Spinal cord (tissue), 10 donors: ENCODE data around the gene PTPRF. TPM values are rescaled to one million over a fixed set of nuclear protein-coding genes. Genes with fewer than 3 reads are reported as not detected.
"Not testable (repeated sequence)": the region's sequence is repeated elsewhere in the genome, so short reads cannot be mapped to it uniquely, and the experiment has no call there.

Source experiments
- DNase-seq, 6 donors: peaks; one replicate each; pipeline versions ENCODE4 v3.0.0 to v3.0.0-alpha.2; 2013 to 2015; ENCODE audit warnings: low spot score in 6 of 6, low read depth in 4 of 6
- H3K27ac ChIP-seq: one replicate; pipeline ENCODE4 v1.5.1; 2013; ENCODE audit warnings: low read depth, low read length, control low read depth
- H3K27me3 ChIP-seq: one replicate; pipeline ENCODE4 v1.6.1; 2013; ENCODE audit warnings: low read length; ENCODE audit not compliant: control insufficient read depth, insufficient read depth
- H3K36me3 ChIP-seq: one replicate; pipeline ENCODE4 v1.6.1; 2013; ENCODE audit warnings: low read length; ENCODE audit not compliant: control insufficient read depth, insufficient read depth
- H3K4me1 ChIP-seq: one replicate; pipeline ENCODE4 v1.6.1; 2013; ENCODE audit warnings: low read length; ENCODE audit not compliant: control insufficient read depth, insufficient read depth
- H3K4me3 ChIP-seq: one replicate; pipeline ENCODE4 v1.5.1; 2013; ENCODE audit warnings: low read depth, low read length, control low read depth
- H3K9me3 ChIP-seq: one replicate; pipeline ENCODE4 v1.6.1; 2013; ENCODE audit warnings: low read length; ENCODE audit not compliant: control insufficient read depth, insufficient read depth
- WGBS: methylation state at CpG from one replicate; pipeline ENCODE4 v1.1.5; 2013; ENCODE audit warnings: missing lambda C conversion rate; ENCODE audit not compliant: insufficient coverage; 5-methylcytosine and 5-hydroxymethylcytosine counted together
- polyA plus RNA-seq, 2 donors: library from polyadenylated mRNA; unstranded; fragments of 120-200 nt; gene quantifications; one replicate each; pipeline ENCODE4 v1.2.1, GENCODE V29; 2013; ENCODE audit not compliant: insufficient read length in 2 of 2
- total RNA-seq, 2 donors: library from RNA; depleted of rRNA in 1 of 2; stranded (reverse); fragments of 120-200 nt in 1 of 2; fragments of >200 nt in 1 of 2; gene quantifications; one replicate each; pipeline versions ENCODE4 v1.2.3 to v1.2.4, GENCODE V29; 2013 to 2014
- donor health status: healthy.

Gene PTPRF
- total and polyA plus RNA-seq, 4 donors, result 51.0 to 114 (median 92.4) TPM

- DNase-seq, H3K9me3 ChIP-seq, H3K4me3 ChIP-seq, H3K27me3 ChIP-seq, H3K27ac ChIP-seq: not testable (repeated sequence)
- Histone ChIP-seq H3K4me1 (peaks cover 66% of the 10 kb centered on the region), H3K36me3 (peaks cover 77% of the 10 kb centered on the region)
- WGBS, result 94% methylated on average over 3 of the region's 5 CpGs
These were observed 18.7 kb downstream of the PTPRF start for GRCh38 chr1:43549394-43549793.

- 41% methylated on average over 23 of the region's 30 CpGs for WGBS
- peaks cover 75% of the 10 kb centered on the region for H3K36me3 ChIP-seq
- DNase-seq, result no peak
- H3K4me3 ChIP-seq, result no peak overlapping the region
- H3K27me3 ChIP-seq, result no peaks in the 10 kb centered on the region
- peaks cover 62% of the 10 kb centered on the region for H3K4me1 ChIP-seq
- H3K9me3 ChIP-seq, result no peaks in the 10 kb centered on the region
- no peak overlapping the region for H3K27ac ChIP-seq
These were observed 19.4 kb downstream of the PTPRF start for GRCh38 chr1:43549921-43550597.

GRCh38 chr1:43550598-43551246 lies 20.0 kb downstream of the PTPRF start:
- 91% methylated on average over 15 of the region's 15 CpGs for WGBS
- no peak for DNase-seq
- H3K4me1 ChIP-seq, result peaks cover 55% of the 10 kb centered on the region
- no peak overlapping the region for H3K4me3 ChIP-seq
- peaks cover 73% of the 10 kb centered on the region for H3K36me3 ChIP-seq
- no peak overlapping the region for H3K27ac ChIP-seq
- no peaks in the 10 kb centered on the region for H3K27me3 ChIP-seq
- H3K9me3 ChIP-seq, result no peaks in the 10 kb centered on the region

DNA sequence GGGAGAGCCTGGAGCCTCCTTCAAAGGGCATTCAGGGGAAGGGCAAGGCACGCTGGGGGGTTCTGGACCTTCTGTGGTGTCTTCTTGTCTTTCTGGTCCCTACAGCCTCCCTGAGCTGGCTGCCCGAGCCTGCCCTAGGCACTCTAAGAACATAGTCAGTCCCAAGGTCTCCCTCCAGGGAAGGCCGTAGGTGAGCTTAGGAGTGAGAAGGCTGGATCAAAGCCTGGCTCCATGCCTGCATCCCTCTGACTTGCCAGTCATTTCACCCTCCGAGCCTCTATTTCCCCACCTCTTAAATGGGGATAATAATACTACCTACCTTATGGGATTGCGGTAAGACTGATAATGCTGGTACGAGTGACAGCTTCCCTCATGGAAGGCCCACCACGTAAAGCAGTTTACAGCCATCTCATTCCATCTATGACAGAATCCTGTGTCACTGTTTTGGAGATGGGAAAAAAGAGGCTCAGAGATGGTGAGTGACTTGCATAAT lies 20.8 kb downstream of the PTPRF start:
- H3K4me1 ChIP-seq, result peaks cover 48% of the 10 kb centered on the region
- no peak for DNase-seq
- peaks cover 69% of the 10 kb centered on the region for H3K36me3 ChIP-seq
- H3K4me3 ChIP-seq, result no peak overlapping the region
- H3K9me3 ChIP-seq, result no peaks in the 10 kb centered on the region
- H3K27me3 ChIP-seq, result no peaks in the 10 kb centered on the region
- WGBS, result 84% methylated on average over 2 of the region's 7 CpGs
- no peak overlapping the region for H3K27ac ChIP-seq

GRCh38 chr1:43552059-43552742 lies 21.5 kb downstream of the PTPRF start:
- Histone ChIP-seq H3K27me3 (no peaks in the 10 kb centered on the region), H3K4me1 (peaks cover 46% of the 10 kb centered on the region), H3K9me3 (no peaks in the 10 kb centered on the region), H3K27ac (no peak overlapping the region), H3K4me3 (no peak overlapping the region), H3K36me3 (peaks cover 68% of the 10 kb centered on the region)
- DNase-seq, result no peak
- 97% methylated on average over 4 of the region's 5 CpGs for WGBS

- DNase-seq, result peak in 2 of 6 donors; percentile 43 to 73
- Histone ChIP-seq H3K4me1 (peaks cover 43% of the 10 kb centered on the region), H3K9me3 (no peaks in the 10 kb centered on the region), H3K4me3 (no peak overlapping the region), H3K36me3 (peaks cover 68% of the 10 kb centered on the region), H3K27me3 (no peaks in the 10 kb centered on the region), H3K27ac (no peak overlapping the region)
- 36% methylated on average over 5 of the region's 6 CpGs for WGBS
These were observed 22.1 kb downstream of the PTPRF start for GRCh38 chr1:43552813-43553212.

- Histone ChIP-seq H3K4me3 (no peak overlapping the region), H3K27ac (no peak overlapping the region), H3K4me1 (peaks cover 46% of the 10 kb centered on the region), H3K36me3 (peaks cover 68% of the 10 kb centered on the region), H3K9me3 (no peaks in the 10 kb centered on the region), H3K27me3 (no peaks in the 10 kb centered on the region)
- no peak for DNase-seq
- WGBS, result 100% methylated on average over 2 of the region's 6 CpGs
These were observed 23.8 kb downstream of the PTPRF start for GRCh38 chr1:43554444-43554992.

GRCh38 chr1:43556782-43557181 lies 26.1 kb downstream of the PTPRF start:
- H3K27ac ChIP-seq, result no peak overlapping the region
- H3K4me3 ChIP-seq, result no peak overlapping the region
- H3K4me1 ChIP-seq, result peaks cover 46% of the 10 kb centered on the region
- H3K27me3 ChIP-seq, result no peaks in the 10 kb centered on the region
- no peak for DNase-seq
- WGBS, result 95% methylated on average over 6 of the region's 6 CpGs
- H3K9me3 ChIP-seq, result no peaks in the 10 kb centered on the region
- peaks cover 67% of the 10 kb centered on the region for H3K36me3 ChIP-seq

DNA sequence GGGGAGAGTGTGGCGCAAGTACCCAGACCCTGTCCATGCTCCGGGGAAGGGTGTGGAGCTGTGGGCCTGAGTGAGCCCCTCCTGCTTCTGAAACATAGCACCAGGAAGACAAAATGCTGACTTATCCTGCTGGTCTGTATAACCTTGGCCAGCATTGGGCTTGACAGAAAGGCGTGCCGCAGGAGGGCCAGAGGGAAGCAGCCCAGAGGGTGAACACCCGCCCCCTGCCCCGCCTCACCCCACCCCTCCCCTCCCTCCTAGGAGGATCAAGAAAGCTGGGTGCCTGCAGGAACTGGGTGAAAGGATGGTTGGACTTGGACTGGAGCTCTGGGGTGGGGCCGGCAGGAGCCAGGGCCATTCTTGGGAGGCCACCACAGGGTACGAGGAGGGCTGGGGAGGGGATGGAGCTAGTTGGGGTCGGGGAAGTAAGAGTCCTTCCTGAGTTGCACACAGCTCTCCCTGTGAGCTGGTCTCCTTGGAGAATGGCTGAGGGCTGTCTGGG lies 27.1 kb downstream of the PTPRF start:
- peak overlapping the region; percentile 57 for H3K27ac ChIP-seq
- H3K27me3 ChIP-seq, result no peaks in the 10 kb centered on the region
- H3K4me3 ChIP-seq, result no peak overlapping the region
- H3K4me1 ChIP-seq, result peaks cover 38% of the 10 kb centered on the region
- H3K36me3 ChIP-seq, result peaks cover 73% of the 10 kb centered on the region
- no peaks in the 10 kb centered on the region for H3K9me3 ChIP-seq
- no peak for DNase-seq
- 71% methylated on average over 5 of the region's 9 CpGs for WGBS
